Activated T-helper 9 cell treated with anti-CD3 and anti-CD28 coated beads, Interleukin-2, amount 50 U/mL, for 16 hours (primary cell): Measurements from ENCODE around the gene NDOR1.

ENCODE experiments used
- DNase-seq: peaks from one replicate; pipeline ENCODE4 v3.0.0-alpha.2; 2020; ENCODE audit warnings: low read depth

Gene NDOR1

DNA sequence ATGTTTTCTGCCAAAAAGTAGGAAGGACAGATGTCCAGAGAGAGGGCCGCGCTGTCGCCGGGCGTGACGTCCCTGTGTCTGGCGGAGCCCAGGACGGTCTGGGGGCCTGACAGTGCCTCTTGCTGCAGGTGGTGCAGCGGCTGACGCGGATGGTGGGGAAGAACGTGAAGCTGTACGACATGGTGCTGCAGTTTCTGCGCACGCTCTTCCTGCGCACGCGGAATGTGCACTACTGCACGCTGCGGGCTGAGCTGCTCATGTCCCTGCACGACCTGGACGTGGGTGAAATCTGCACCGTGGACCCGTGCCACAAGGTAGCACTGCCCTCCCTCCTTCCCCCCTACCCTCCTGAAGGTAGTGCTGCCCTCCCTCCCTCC, 57.4 kb downstream of the NDOR1 start:
- DNase-seq, result no peak

DNA sequence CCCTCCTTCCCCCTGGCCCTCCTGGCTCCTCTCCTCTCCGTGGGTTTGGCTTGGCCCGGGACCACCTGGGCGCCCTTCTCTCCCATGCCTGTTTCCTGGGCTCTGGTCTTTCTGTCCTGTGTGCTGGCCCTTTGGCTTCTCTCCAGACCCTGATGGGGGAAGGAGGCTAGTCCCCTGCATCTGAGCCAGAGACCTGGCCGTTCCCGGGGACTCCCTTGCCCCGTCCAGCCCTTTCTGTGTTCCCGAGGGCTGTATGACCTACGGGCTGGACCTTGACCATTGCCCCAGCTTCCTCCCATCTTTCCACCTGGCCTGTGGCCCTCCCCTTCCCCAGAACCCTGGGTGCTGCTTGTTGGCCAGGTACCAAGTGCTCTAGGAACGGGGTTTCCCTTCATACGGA, 58.0 kb downstream of the NDOR1 start:
- DNase-seq, result no peak

DNA sequence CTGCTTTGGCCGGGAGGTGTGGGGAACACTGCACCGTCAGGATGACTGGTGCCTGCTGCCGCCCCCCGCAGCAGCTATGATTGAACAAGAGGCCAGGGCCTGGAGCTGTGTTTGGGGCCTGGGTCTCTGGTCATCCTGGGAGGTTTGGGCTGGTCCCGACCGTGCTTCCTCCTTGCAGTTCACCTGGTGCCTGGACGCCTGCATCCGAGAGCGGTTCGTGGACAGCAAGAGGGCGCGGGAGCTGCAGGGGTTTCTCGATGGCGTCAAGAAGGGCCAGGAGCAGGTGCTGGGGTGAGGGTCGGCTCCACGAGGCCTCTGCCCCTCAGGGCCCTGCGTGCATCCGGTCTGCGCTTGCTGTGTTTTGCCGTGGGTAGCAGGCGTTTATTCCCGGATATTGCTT, 58.6 kb downstream of the NDOR1 start:
- DNase-seq, result no peak

DNA sequence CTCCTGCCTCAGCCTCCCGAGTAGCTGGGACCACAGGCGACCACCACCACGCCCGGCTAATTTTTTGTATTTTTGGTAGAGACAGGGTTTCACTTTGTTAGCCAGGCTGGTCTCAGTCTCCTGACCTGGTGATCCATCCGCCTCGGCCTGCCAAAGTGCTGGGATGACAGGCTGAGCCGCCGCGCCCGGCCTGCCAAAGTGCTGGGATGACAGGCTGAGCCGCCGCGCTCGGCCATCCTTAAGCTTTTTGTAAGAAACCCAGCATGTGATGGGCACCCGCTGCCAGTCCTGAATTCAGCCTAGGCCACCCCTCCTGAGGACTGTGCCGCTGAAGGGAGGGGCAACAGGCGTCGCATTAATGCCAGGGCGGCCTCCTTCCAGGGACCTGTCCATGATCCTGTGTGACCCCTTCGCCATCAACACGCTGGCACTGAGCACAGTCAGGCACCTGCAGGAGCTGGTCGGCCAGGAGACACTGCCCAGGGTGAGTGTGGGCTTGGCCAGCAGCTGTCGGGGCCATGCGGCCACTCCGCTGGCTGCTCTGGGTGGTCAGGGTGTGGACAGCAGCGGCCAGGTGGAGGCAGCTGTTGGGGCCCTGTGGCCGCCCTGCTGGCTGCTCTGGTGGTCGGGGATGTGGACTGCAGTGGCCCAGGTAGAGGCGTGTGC, 60.1 kb downstream of the NDOR1 start:
- DNase-seq, result no peak

DNA sequence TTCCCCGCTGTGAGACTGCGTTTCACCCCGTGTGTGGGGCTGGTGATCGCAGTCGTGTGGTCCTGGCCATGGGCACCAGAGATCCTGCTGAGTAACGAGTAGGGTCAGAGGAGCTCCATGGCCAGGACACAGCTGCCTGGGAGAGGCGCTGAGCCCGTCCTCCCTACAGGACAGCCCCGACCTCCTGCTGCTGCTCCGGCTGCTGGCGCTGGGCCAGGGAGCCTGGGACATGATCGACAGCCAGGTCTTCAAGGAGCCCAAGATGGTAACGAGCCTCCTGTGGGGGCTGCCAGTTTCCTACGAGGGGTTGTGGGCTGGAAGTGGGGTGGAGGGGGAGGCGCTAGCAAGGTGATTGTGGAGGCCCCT, 60.6 kb downstream of the NDOR1 start:
- no peak for DNase-seq
